ENCODE data around the gene SEC31B.

Gene SEC31B

DNA sequence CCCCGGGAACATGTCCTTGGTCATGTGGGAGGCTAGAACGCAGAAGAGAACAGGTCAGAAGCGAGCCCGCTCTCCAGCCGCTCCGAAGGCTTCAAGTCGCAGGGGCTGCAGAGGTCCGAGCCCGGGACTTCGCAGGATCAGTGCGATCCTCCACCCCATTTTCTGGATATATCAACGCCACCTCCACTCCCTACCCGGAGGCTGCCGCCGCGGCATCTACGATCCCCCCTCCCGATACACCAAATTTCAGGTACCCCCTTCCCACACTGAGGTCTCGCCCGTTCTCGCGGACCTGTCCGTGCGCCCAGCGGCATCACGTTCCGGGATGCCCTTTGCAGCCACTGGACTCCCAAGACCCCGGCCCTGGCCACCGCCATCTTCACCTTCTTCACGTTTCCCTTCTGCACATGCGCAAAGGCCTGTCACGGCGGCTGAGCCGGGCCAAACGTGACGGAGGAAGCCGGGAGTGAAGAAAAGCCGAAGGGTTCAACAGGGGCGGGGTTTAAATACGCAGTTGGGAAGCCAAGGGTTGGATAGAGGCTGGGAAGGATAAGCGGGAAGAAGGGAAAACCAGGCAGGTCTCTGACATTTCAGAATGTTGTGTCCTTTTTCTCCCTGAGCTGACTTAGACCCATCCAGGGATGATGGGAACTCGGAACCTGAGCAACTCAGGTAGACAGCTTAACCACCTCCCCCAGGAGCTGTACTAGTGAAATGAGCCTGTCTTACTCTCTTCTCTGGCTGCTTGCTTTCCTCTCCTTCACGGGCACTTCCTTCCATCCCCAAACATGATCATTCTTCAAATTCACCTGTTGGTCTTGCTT lies 10.0 kb upstream of the SEC31B start, which contains the start of gene NDUFB8:
TSS of gene NDUFB8 (minus strand) at position 397 of the 824 bp plus-strand sequence. CDS start at position 377, 20 bp downstream.
- peak; percentile 92 for DNase-seq

DNA sequence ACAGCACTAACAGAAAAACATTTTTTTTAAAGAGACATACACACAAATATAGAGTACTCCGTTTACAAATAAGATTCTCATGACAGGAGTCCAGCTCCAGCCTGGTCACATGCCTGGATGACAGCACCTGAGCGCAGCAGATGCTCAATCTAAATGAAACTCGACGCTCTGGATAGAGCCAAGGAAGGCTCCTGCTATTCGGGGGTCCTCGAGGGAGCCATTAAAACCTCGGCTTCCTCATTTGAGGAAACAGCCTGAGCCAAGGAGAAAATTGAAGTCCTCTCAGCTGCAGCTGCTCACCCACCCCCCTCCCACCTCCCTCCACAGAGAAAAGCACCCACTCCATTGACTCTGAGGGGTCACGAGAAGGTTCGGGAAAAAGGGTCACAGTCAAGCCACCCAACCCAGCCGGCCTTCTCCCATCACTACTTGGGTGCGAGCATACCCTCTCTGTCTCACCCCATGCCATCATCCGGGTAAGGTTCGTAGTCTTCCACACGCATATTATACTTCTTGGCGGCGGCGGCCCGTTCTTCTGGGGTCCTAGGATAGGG lies 9.3 kb upstream of the SEC31B start:
- DNase-seq = no peak

DNA sequence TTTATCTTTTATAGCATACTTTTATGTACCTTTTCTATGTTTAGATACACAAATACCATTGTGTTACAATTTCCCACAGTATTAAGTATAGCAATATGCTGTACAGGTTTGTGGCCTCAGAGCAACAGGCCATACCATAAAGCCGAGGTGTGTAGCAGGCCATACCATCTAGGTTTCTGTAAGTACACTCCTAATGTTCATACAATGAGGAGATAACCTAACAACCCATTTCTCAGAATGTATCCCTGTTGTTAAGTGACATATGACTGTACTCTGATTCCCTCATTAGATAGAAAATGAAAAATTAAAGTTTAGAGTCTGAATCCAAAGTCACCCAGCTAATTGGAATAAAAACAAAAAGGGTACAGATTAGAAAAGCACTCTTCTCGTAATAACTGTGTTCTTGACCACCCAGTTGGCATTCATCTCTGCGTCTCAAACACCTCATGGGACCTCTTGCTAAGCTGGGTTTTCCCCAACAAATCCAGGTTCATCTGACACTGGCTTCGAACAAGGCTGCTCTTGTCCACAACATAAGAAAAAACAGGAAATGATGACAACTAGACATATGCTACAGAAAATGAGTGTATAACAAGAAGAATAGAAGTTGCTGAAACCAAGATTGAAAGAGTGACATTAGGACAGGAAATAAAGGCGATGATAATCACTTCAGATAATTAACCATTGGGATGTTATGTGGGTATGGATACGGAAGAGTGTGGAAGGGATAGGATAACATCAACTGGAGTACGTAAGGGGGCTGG lies 8.6 kb upstream of the SEC31B start:
- DNase-seq = no peak

DNA sequence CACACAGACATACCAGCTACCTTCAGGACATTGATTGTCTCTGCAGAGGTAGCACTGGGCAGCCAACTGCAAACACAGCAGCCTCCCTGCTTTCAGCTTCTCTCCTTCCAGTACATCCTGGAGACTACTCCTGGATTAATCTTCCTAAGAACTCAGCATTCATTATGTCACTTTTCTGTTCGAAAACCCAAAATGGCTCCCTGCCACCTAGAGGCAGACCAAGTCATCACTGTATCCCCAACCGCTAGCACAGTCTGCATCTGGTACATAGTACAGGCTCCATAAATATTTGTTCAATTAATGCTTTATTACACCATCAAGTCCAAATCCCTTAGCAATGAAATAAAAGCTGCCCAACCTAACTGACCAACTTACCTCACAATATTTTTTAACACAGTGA lies 5.0 kb upstream of the SEC31B start:
- no peak for DNase-seq

DNA sequence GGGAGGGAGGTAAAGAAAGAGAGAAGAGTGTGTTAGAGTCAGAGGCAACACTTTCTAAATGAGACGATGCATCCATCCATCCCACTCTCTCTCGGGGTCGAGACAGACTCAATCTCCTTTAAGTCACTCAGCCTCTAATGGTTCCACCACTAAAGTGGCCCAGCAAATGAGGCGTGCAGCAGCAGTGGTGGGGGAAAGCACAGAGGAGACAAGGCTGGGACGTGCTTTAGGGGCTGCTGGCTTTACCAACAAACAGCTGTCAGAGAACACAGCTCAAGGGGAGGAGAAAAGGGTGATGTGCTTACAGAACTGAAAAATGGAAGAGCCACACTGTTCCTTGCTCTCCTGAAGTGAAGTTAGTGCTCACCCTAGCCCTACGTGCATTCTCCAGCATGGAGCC lies 4.5 kb upstream of the SEC31B start:
- no peak for DNase-seq

DNA sequence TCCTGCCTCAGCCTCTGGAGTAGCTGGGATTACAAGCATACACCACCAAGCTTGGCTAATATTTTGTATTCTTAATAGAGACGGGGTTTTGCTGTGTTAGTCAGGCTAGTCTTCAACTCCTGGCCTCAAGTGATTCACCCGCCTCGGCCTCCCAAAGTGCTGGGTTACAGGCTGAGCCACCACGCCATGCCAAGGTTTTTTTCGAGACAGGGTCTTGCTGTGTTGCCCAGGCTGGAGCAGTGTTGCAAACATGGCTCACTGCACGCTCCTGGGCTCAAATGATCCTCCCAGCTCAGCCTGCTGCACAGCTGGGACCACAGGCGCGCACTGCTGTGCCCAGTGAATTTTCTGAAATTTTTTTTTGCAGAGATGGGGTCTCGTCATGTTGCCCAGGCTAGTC lies 3.3 kb upstream of the SEC31B start:
- no peak for DNase-seq

DNA sequence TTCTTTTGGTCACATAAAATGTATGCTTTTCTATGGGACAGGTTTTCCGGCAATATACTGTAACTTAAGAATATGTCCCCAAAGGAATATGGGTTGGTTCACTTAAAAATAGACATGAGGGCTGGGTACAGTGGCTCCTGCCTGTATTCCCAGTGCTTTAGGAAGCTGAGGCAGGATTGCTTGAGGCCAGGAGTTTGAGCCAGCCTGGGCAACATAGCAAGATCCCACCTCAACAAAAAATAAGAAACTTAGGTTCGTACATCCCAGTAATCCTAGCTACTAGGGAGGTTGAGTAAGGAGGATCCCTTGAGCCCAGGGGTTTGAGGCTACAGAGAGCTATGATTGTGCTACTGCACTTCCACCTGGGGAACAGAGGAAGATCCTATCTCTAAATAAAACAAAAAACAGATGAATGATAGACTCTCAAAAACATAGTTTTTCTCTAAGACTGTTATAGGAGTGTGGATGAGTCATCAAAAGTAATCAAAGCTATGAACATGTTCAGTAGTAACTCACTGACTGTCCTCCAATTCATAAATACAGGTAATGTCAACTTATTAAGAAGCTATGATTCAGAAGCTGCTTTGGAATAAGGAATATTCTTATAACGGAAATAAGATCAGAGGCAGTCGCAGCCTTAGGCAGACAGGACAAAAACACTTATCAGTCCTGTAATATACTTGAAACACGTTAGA lies 2.6 kb upstream of the SEC31B start:
- no peak for DNase-seq

DNA sequence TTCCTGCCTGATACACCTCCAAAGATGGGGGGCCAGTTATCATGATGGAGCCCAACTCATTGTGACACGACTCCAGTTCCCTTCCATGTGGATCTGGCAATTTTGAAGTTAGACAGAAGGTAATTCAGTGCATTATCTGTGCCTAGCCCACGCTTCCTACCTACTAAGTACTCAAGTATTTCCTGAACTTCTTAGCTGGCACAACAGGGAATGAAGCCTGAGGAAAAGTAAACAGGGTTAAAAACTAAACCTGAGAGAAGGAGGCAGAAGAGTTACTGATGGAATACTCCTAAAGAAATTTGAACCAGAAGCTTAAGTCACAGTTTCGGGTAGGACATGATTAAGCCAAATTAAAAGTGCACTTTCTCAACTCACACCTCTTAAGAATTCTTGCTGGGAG lies 1.1 kb upstream of the SEC31B start:
- no peak for DNase-seq

DNA sequence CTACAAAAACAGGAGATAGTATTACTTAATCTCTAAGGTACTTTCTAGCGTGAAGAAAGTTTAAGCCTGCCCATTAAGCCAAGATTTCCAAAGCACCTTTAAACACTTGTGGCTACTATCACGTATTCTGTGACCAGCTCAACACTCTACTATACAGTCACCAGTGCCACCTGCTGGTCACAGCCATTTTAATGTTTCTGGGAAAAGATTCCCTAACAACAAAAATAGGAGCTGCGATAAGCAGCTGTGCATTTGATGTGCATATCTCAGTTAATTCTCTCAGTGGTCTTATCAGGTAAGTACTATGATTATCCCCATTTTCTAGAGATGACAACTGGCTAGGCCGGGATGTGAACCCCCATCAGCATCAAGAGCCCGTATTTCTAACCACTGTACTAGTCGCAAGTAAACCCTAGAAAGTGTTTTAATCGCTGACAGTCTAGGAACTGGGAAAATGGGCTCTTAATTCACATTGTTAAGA lies 860 bp downstream of the SEC31B start:
- DNase-seq = peak; percentile 69

DNA sequence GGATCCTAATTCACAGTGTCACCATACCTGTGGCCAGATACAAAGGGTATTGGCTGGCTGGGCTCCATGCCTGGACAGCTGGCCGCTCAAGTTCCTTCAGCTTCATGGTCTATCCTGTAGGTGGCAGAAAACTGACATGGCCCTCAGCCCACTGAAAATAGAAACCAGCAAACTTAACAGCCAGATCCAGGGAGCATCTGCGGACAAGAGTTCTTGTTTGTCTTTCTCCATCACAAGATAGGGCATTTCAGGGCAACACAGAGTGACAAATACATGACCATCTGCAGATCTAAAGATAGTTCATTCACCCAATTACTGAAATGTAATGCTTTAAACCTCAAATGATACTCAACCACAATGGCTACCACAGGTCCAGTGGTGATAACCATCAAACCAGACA lies 2.8 kb downstream of the SEC31B start:
- no peak for DNase-seq

DNA sequence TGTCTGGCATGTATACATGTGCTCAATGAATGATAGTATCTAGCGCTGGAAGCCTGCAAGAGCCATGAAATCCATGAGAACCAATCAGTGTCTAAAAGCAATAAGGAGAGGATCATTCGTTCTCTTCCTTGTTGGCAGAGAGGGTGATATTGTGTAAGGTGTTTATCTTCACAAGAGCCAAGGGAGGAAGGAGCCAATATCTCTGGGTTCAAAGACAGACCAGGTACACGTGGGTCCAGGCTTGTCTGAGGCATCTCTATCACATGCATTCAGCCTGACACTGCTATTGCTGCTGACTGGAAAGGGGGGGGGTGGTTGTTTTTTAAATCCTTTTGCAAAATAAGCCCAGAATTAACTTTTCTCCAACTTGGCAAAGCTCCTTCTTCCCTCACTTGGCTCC lies 4.0 kb downstream of the SEC31B start:
- DNase-seq = no peak

DNA sequence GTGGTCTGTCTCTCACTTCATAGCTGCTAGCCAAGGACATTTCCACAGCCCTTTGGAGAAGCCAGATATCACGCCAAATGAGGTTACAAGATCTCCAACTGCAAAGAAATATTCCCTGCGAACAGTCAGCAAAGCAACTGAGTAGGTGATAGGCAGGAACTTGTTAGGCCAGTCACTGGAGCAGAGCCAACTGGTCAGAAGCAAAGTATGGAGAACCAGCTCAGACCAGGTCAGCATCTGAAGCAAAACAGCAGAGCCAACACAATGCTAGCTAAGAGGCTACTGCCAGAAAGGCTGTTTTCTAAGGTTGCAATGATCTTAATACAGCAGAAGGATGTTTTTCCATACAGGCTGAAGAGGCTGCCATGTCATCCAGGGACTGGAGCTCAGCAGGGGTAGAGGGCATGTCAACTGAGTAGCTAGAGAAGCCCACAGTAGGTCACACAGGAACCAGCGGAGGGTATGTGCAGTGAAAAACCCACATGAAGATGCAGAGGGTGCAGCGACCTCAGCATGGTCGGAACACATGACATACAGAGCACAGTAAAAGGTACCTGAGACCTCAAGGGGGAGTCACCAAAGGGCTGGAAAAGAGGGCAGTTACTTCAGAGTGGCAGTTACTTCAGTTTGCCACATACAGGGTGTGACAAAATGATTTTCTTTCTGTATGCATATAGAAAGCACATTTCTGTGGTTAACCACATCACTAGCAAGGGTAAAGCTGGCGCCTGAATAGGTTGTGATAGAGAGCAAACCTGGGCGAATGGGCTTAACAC lies 8.9 kb downstream of the SEC31B start:
- no peak for DNase-seq

DNA sequence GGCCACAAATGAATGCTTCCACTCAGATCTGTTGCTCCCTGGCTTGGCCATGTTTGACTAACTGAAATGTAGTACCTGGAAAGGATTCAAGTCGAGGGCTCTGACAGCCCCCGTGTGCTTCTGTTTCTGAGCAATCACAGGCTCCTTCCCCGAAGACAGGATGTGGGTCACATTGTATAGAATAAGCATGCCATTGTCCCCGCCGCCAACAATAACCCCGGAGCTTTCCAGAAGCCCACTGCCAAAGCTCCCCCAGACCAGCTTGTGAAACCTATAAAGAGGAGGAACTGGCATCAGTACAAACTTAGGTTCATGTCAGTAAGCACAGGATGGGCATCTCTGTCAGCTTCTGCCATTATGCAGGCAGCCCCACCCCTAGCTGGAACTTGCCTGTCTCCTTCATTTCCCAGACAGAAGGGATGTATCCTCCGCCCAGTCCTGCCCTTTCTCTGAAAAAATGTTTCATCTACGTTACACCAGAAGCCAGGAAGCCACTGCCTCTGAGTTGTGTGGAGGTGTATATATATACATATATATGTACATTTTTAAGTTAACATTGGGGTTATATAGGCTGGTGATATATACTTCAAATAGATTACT lies 10.3 kb downstream of the SEC31B start:
- no peak for DNase-seq

DNA sequence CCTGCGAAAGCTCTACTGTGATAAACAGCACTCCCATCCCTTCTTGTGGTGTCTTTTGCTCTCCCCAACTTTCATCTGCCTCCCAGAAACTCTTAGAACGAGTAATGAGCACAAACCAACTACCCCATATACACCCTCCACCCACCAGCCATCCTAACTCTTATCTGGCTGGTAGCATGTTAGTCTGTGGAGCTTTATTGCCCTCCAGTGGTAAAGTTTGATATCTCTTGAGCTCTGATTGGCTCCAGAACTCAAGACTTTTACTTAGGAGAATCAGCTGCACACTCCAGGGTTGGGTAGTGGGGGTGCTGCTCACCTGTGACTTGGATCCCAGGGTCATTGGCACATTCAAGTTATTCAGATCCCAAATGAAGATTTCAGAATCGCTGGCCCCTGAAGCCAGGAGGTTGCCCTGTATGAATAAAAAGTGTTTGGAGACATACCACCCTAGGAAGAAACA lies 10.9 kb downstream of the SEC31B start:
- no peak for DNase-seq

DNA sequence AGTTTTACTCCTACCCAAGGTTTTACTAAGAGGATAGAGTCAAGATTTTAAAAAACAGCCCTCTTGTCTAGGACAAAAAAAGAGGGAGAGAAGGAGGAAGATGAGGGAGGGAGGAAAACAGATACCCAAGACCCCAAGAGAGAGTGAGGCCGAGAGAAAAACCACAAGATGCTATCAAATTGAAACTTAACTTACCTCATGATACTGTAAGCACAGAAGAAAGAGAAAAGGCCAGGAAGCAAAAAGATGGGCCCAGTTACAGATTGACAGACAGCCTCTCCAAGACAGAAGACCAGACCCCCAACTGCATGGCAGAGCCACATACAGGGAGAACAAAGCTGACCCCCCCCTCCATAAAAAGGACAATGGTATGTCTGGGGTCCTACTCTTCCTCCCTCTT lies 11.4 kb downstream of the SEC31B start:
- no peak for DNase-seq

DNA sequence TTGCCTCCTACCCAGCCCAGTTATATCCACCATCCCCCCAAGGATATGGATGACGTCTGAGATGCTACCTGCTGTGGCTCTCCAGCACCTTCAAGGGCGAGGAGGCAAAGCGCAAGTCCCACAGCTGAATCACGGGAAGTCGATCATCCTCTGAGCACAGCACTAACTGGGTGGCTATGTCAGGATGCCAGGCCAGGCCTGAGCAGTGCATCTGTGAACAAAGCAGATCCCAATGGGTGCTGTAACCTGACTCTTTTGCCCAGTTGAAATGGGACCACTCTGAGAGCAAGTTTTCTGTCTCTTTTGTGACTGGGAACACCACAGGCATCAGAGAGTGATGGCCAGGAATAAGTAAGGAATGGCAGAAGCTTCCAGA lies 12.3 kb downstream of the SEC31B start:
- no peak for DNase-seq

DNA sequence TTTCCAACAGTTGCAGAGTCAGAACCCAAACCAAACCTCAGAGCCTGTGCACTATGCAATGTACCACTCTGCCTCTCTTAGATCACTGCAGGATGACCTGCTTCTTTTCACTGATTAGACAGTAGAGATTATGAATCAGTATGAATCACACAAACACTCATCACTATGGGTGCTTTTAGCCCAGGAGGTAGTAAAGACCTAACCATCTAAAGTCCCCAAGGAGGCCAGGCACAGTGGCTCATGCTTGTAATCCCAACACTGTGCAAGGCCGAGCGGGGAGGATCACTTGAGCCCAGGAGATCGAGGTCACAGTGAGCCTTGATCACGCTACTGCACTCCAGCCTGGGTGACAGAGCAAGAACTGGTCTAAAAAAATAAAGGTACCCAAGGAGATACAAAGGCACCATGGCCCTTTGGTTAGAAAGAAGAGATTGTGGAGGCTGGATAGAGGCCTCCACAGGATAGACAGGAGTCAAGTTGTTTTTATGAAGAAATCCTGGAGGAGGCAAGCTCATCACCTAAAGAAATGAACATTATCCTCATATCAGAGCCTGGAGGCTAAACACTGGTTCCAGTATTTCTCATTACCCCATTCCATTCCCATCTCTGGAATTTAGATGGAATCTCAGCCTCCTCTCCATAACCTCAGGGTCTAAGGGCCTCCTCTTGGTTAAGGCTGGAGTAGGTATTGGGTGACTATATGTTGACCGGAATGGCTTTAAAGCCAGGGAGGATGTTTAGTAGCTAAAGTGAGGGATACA lies 12.9 kb downstream of the SEC31B start:
- no peak for DNase-seq

DNA sequence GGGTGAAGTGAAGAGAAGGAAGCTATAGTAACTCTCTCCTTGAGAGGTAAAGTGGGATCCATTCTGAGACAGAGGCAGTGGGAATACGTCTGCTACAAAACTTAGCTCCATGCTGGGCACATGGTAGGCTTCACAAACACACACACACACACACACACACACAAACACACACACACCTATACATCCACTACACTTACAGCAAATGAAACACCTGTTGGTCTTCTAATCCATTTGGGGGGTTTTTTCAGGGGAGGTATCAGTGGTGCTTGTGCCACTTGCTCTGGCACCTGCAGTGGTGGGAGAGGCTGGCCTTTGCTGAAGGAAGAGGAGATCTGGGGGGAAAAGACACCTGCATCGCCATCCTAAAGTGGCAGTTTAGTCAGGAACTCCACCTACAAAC lies 14.5 kb downstream of the SEC31B start:
- DNase-seq = no peak

DNA sequence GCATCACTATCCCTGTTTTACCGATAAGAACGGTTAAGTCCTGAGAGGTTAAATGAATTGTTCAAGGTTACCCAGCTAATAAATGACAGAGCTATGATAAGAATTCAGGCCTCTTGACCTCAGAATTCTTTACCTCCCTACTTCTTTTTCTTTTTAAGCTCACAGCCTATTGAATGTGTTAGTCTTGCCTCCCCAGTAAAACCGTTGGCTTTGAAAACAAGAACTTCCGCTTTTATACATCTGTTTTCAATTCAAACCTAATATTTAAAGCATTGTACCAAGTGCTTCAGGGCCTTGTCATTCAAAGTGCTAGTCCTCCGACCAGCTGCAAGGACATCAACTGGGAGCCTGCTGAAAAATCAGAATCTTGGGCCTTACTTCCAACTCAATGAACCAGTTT lies 15.6 kb downstream of the SEC31B start:
- DNase-seq = no peak

DNA sequence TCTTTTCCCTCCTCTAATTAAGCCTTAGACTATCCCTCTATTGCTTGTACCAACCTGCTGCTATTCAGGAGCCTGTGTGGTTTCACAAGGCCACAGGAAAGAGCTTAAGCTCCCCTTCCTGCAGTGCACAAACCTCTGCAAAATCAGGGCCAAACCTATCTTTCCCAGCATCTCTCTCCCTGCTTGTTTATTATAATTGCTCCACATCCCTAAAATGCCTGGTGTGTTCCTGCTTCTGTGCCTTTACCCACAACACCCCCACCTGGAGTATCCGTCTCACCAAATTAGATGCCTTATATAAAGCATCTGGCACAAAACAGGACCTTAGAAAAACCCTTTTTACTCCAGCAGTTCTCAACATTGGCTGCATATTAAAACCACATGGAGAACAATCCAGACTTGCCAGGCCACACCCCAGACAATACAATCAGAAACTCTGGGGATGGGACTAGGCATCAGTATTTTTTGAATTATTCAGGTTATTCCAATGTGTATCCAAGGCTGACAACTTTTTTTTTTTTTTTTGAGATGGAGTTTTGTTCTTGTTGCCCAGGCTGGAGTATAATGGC lies 16.7 kb downstream of the SEC31B start:
- no peak for DNase-seq

All from right kidney (tissue), 1 donor.